A673 (cell line): ENCODE results near the gene FOXJ1. TPM values are rescaled to one million over a fixed set of nuclear protein-coding genes. Genes with fewer than 3 reads are reported as not detected.

Source experiments
- BruUV-seq: library from RNA; stranded (reverse); fragments of 400-500 nt; replicated peaks from 2 replicates; lab custom pipeline; 2021; lab: Mats Ljungman, UMichigan
- CTCF ChIA-PET: fragments of 300-600 bp; sonication (Branson Sonifier 250); formaldehyde crosslinking; loops from one replicate; lab custom pipeline; 2022; ENCODE audit warnings: antibody characterized with exemption; lab: Charles Lee
- POLR2A ChIA-PET: fragments of 300-600 bp; sonication (Branson Sonifier 250); formaldehyde crosslinking; loops from one replicate; lab custom pipeline; 2022; ENCODE audit warnings: antibody characterized with exemption; ENCODE audit not compliant: low non-redundant PET; lab: Charles Lee
- DNase-seq: peaks from one replicate; pipeline ENCODE4 v3.0.0-alpha.2; 2015; ENCODE audit warnings: low spot score
- H3K27ac ChIP-seq: fragments of 200-600 bp; sonication (generic); 2 replicates; pipeline ENCODE4 v1.5.1; 2016; ENCODE audit warnings: mixed run types, low read depth, mild to moderate bottlenecking, mixed read lengths, antibody characterized with exemption, low read length; ENCODE audit not compliant: poor library complexity, severe bottlenecking
- H3K27me3 ChIP-seq: fragments of 200-600 bp; sonication (generic); replicated peaks from 2 replicates; pipeline ENCODE4 v1.6.1; 2017; ENCODE audit warnings: mixed run types, low read depth, mild to moderate bottlenecking, mixed read lengths, antibody characterized with exemption, low read length; ENCODE audit not compliant: insufficient read depth, poor library complexity
- H3K36me3 ChIP-seq: fragments of 200-600 bp; sonication (generic); 2 replicates; pipeline ENCODE4 v1.6.1; 2016; ENCODE audit warnings: mixed run types, mild to moderate bottlenecking, mixed read lengths, antibody characterized with exemption, low read length; ENCODE audit not compliant: insufficient read depth, poor library complexity, severe bottlenecking
- H3K4me1 ChIP-seq: fragments of 200-600 bp; sonication (generic); 2 replicates; pipeline ENCODE4 v1.6.1; 2017; ENCODE audit warnings: mixed run types, mild to moderate bottlenecking, mixed read lengths, antibody characterized with exemption, low read length; ENCODE audit not compliant: insufficient read depth, poor library complexity, severe bottlenecking
- H3K4me3 ChIP-seq: fragments of 200-600 bp; sonication (generic); 2 replicates; pipeline ENCODE4 v1.5.1; 2016; ENCODE audit warnings: low read depth, mixed run types, mild to moderate bottlenecking, mixed read lengths, low read length; ENCODE audit not compliant: poor library complexity, severe bottlenecking
- H3K9me3 ChIP-seq: fragments of 200-600 bp; sonication (generic); 2 replicates; pipeline ENCODE4 v1.6.1; 2016; ENCODE audit warnings: mixed run types, low read depth, mild to moderate bottlenecking, mixed read lengths, antibody characterized with exemption, low read length; ENCODE audit not compliant: poor library complexity, severe bottlenecking
- CTCF ChIP-seq: fragments of 300-800, 200-600 bp; sonication (generic); conservative IDR thresholded peaks from 2 replicates; pipeline ENCODE4 v1.5.1; 2017; ENCODE audit warnings: low read depth, mild to moderate bottlenecking, antibody characterized with exemption, low read length, moderate library complexity, mixed read lengths
- EZH2 ChIP-seq: fragments of 200-600 bp; sonication (generic); IDR thresholded peaks from 2 replicates; pipeline ENCODE4 v1.6.1; 2017; ENCODE audit warnings: borderline replicate concordance, low read depth, mild to moderate bottlenecking, mixed read lengths, antibody characterized with exemption, low read length; ENCODE audit not compliant: poor library complexity, severe bottlenecking
- intact Hi-C: fragments of 100-400 bp; cut with micrococcal nuclease; formaldehyde crosslinking; loops from one replicate; pipeline ENCODE4 v1.10.0; 2022; ENCODE audit not compliant: unreplicated experiment
- total RNA-seq: library from RNA; stranded (reverse); gene quantifications from 2 replicates; pipeline ENCODE4 v1.2.3, GENCODE V29; 2021

Gene FOXJ1
- total RNA-seq, 1 experiment from 2014 or later: 0.17 TPM

GRCh38 chr17:76151896-76152454 lies 10.9 kb upstream of the FOXJ1 start:
- H3K36me3 ChIP-seq: no peaks in the 10 kb centered on the region
- CTCF ChIA-PET: interaction anchor here (0.5 kb wide), 1 partner anchor 31 kb away, joined by 6 read pairs; no protein-coding TSS in a partner anchor
- H3K27me3 ChIP-seq: no peaks in the 10 kb centered on the region
- no TSS peak for BruUV-seq
- H3K27ac ChIP-seq: no peak overlapping the region
- H3K4me3 ChIP-seq: no peak overlapping the region
- H3K9me3 ChIP-seq: no peaks in the 10 kb centered on the region
- no peak for DNase-seq
- peaks cover 4% of the 10 kb centered on the region for H3K4me1 ChIP-seq
- intact Hi-C loops: no loop called here
- POLR2A ChIA-PET: no interaction called here
- no peak for TF ChIP-seq CTCF
- no peak for TF ChIP-seq EZH2

GRCh38 chr17:76150712-76151622 lies 9.9 kb upstream of the FOXJ1 start:
- no TSS peak for BruUV-seq
- TF ChIP-seq CTCF (no peak), EZH2 (no peak)
- no peak overlapping the region for H3K27ac ChIP-seq
- H3K4me1 ChIP-seq: peaks cover 8% of the 10 kb centered on the region
- POLR2A ChIA-PET: no interaction called here
- H3K27me3 ChIP-seq: no peaks in the 10 kb centered on the region
- no peaks in the 10 kb centered on the region for H3K36me3 ChIP-seq
- no peaks in the 10 kb centered on the region for H3K9me3 ChIP-seq
- no peak for DNase-seq
- no peak overlapping the region for H3K4me3 ChIP-seq
- intact Hi-C loops: no loop called here
- CTCF ChIA-PET: interaction anchor here (0.5 kb wide), 1 partner anchor 30 kb away, joined by 4 read pairs; no protein-coding TSS in a partner anchor

GRCh38 chr17:76149214-76149613 lies 8.2 kb upstream of the FOXJ1 start:
- TF ChIP-seq CTCF: no peak
- CTCF ChIA-PET: interaction anchor here (0.6 kb wide), 1 partner anchor 30 kb away, joined by 3 read pairs; no protein-coding TSS in a partner anchor
- intact Hi-C loops: no loop called here
- POLR2A ChIA-PET: no interaction called here
- no peak for DNase-seq
- H3K4me3 ChIP-seq: no peak overlapping the region
- H3K27me3 ChIP-seq: no peaks in the 10 kb centered on the region
- BruUV-seq: no TSS peak
- H3K36me3 ChIP-seq: no peaks in the 10 kb centered on the region
- no peaks in the 10 kb centered on the region for H3K9me3 ChIP-seq
- no peak overlapping the region for H3K27ac ChIP-seq
- H3K4me1 ChIP-seq: peaks cover 24% of the 10 kb centered on the region
